ENCODE measurements around the gene PPIP5K1. TPM values are rescaled to one million over a fixed set of nuclear protein-coding genes. Genes with fewer than 3 reads are reported as not detected.

PPIP5K1 gene
- total RNA-seq, 1 donor from 2014 or later, result 46.4 TPM

- intact Hi-C loops (cut with micrococcal nuclease), result loop anchor here (1.0 to 5.0 kb wide), 2 partner anchors 17 to 51 kb away; no protein-coding TSS in a partner anchor
These were observed 97.1 kb downstream of the PPIP5K1 start, which contains the start of gene TP53BP1 for GRCh38 chr15:43492673-43493601. TP53BP1 (minus strand) TSS chr15:43493156; CDS start chr15:43493043, 113 bp downstream.

- intact Hi-C loops (cut with micrococcal nuclease), result loop anchor here (5.0 kb wide), 1 partner anchor 50 kb away; no protein-coding TSS in a partner anchor
These were observed 97.7 kb downstream of the PPIP5K1 start for GRCh38 chr15:43492266-43492665.

- intact Hi-C loops (cut with micrococcal nuclease), result no loop called here
These were observed 100.8 kb downstream of the PPIP5K1 start for GRCh38 chr15:43489191-43489590.

GRCh38 chr15:43488790-43489189 is 101.2 kb downstream of the PPIP5K1 start:
- intact Hi-C loops (cut with micrococcal nuclease), result no loop called here

- intact Hi-C loops (cut with micrococcal nuclease), result no loop called here
These were observed 102.6 kb downstream of the PPIP5K1 start for GRCh38 chr15:43487271-43487895.

GRCh38 chr15:43484455-43484854 is 105.6 kb downstream of the PPIP5K1 start:
- intact Hi-C loops (cut with micrococcal nuclease), result no loop called here

Other genes starting within 250 kb of the PPIP5K1 start
- gene ZSCAN29, start 219.2 kb downstream of the PPIP5K1 start, total RNA-seq, result 28.0 and 28.2 TPM in 2 replicates
- 34.4 and 37.0 TPM in 2 replicates for gene TUBGCP4, start 219.1 kb downstream of the PPIP5K1 start, total RNA-seq
- 39.6 and 42.7 TPM in 2 replicates for gene TP53BP1, start 97.1 kb downstream of the PPIP5K1 start, total RNA-seq
- gene MAP1A, start 72.6 kb downstream of the PPIP5K1 start, total RNA-seq, result 12.6 and 12.7 TPM in 2 replicates
- gene CKMT1B, start 3.8 kb upstream of the PPIP5K1 start, total RNA-seq, result 0.45 TPM in 1 of 2 replicates, not detected in the other
- 0.36 and 0.48 TPM in 2 replicates for gene STRC, start 28.6 kb upstream of the PPIP5K1 start, total RNA-seq
- 6.9 and 7.6 TPM in 2 replicates for gene CATSPER2, start 58.6 kb upstream of the PPIP5K1 start, total RNA-seq
- 0.30 TPM in 1 of 2 replicates, not detected in the other for gene CKMT1A, start 103.7 kb upstream of the PPIP5K1 start, total RNA-seq
- gene PDIA3, start 156.2 kb upstream of the PPIP5K1 start, total RNA-seq, result 365 and 372 TPM in 2 replicates
- 0.64 and 1.4 TPM in 2 replicates for gene ELL3, start 186.8 kb upstream of the PPIP5K1 start, total RNA-seq
- gene SERF2, start 202.1 kb upstream of the PPIP5K1 start, total RNA-seq, result 683 and 687 TPM in 2 replicates
- 0.16 and 0.23 TPM in 2 replicates for gene SERINC4, start 210.0 kb upstream of the PPIP5K1 start, total RNA-seq
- gene HYPK, start 210.4 kb upstream of the PPIP5K1 start, total RNA-seq, result 15.4 and 18.4 TPM in 2 replicates
- 33.7 and 35.2 TPM in 2 replicates for gene MFAP1, start 234.5 kb upstream of the PPIP5K1 start, total RNA-seq
- gene WDR76, start 236.8 kb upstream of the PPIP5K1 start, total RNA-seq, result 84.3 and 86.1 TPM in 2 replicates

All from T-helper 2 cell treated with Interferon-gamma antibody and Interleukin-4, amounts not matched to agents 100 ng/mL and 5 ng/mL, for 36 hours (primary cell).